Skin of body (tissue), 2 donors: ENCODE results near the gene TIGD4. TPM values are rescaled to one million over a fixed set of nuclear protein-coding genes. Genes with fewer than 3 reads are reported as not detected.

Experiments
- DNase-seq: peaks from one replicate; lab custom pipeline; 2025; lab: John Stamatoyannopoulos, UW
- total RNA-seq: library from RNA; depleted of rRNA; stranded (reverse); fragments of >200 nt; gene quantifications from one replicate; pipeline ENCODE4 v1.2.3, GENCODE V29; 2014

TIGD4 gene
- total RNA-seq, 1 donor from 2014 or later, result 0.99 TPM

DNA sequence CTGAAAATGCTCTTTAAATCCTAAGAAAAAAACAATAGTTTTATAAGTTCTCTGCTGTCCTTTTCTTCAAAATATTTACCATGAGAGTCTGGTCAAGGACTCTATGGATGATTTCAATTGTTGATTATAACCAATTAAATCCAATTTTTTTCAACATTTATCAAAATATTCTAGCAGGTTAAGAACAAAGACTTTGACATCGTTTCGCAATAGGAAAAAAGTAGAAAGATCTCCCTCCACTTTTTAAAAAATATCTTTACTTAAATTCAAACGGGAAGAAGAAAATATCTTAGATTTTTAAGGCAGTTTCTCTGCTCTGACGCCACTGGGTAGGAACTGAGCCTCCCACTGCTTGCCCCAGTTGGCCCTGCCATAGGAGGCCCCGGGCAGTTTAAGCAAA lies 55.0 kb downstream of the TIGD4 start:
- no peak for DNase-seq

DNA sequence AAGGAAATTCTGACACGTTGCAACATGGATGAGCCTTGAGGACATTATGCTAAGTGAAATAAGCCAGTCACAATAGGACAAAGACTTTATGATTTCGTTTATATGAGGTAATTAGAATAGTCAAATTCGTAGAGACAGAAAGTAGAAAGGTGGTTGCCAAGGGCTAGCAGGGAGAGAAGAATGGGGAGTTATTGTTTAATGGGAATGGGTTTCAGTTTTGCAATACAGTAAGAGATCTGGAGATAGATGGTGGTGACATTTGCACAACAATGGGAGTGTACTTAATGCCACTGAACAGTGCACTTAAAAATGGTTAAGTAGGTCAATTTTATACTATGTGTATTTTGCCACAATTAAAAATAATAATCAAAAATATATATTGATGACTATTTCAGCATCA lies 56.3 kb downstream of the TIGD4 start:
- no peak for DNase-seq

DNA sequence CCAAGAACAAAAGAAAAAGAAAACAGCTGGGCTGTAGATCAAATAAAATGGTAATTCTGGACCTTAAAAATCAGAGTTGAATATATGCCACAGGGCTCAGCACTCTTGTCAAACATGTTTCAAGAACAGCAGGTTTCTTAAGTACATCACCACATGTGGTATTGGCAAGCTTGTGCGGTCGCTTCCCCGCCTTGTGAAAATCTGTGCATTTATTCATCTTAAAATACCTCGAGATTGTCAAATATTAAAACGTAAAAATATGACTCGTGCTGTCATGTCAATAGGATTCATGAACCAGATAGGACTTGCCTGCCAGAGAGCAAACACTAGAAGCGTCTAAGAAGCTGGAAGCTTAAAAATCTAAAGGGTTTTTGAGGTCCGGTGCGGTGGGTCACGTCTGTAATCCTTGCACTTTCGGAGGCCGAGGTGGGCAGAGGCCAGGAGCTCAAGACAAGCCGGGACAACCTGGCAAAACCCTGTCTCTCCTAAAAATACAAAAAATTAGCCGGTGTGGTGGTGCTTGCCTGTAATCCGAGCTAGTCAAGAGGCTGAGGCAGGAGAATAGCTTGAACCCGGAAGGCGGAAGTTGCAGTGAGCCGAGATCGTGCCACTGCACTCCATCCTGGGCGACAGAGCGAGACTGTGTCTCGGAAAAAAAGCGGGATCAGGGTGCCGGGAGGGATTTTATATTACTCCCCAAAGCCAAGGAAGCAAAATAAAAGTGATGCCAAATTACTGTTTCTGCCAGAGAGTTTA lies 59.6 kb downstream of the TIGD4 start:
- DNase-seq, result peak; percentile 10

Other genes starting within 250 kb of the TIGD4 start
- 76.8 TPM for gene FBXW7, start 243.6 kb downstream of the TIGD4 start, total RNA-seq
- gene TMEM154, start 99.7 kb downstream of the TIGD4 start, total RNA-seq, result 15.0 TPM
- 41.2 TPM for gene ARFIP1, start 224 bp upstream of the TIGD4 start, total RNA-seq
- gene FHDC1, start 156.6 kb upstream of the TIGD4 start, total RNA-seq, result 12.2 TPM